Femur (tissue), 1 donor: ENCODE data around the gene MAFB.

Experiments
- DNase-seq: peaks from one replicate; pipeline ENCODE4 v3.0.0-alpha.2; 2017

Gene MAFB

GRCh38 chr20:40702504-40702903 lies 13.5 kb upstream of the MAFB start:
- DNase-seq: no peak

- DNase-seq: no peak
Observed at GRCh38 chr20:40698744-40699143, 9.7 kb upstream of the MAFB start.

GRCh38 chr20:40698281-40698680 lies 9.2 kb upstream of the MAFB start:
- DNase-seq: no peak

- no peak for DNase-seq
Observed at GRCh38 chr20:40697541-40697940, 8.5 kb upstream of the MAFB start.

- DNase-seq: no peak
Observed at GRCh38 chr20:40695214-40695613, 6.2 kb upstream of the MAFB start.

- no peak for DNase-seq
Observed at GRCh38 chr20:40694246-40694645, 5.2 kb upstream of the MAFB start.

GRCh38 chr20:40692240-40693011 lies 3.4 kb upstream of the MAFB start:
- DNase-seq: no peak

- DNase-seq: no peak
Observed at GRCh38 chr20:40691566-40692239, 2.7 kb upstream of the MAFB start.

- DNase-seq: no peak
Observed at GRCh38 chr20:40690836-40691565, 2.0 kb upstream of the MAFB start.

- peak; percentile 94 for DNase-seq
Observed at GRCh38 chr20:40689943-40690835, 1.2 kb upstream of the MAFB start.

GRCh38 chr20:40688129-40689099 lies 622 bp downstream of the MAFB start:
- DNase-seq: no peak

- peak; percentile 67 for DNase-seq
Observed at GRCh38 chr20:40687384-40688128, 1.5 kb downstream of the MAFB start.

GRCh38 chr20:40686893-40687292 lies 2.1 kb downstream of the MAFB start:
- DNase-seq: no peak

- DNase-seq: no peak
Observed at GRCh38 chr20:40686434-40686882, 2.6 kb downstream of the MAFB start.

- no peak for DNase-seq
Observed at GRCh38 chr20:40685349-40685748, 3.7 kb downstream of the MAFB start.

- no peak for DNase-seq
Observed at GRCh38 chr20:40683894-40684268, 5.2 kb downstream of the MAFB start.

GRCh38 chr20:40683221-40683893 lies 5.7 kb downstream of the MAFB start:
- DNase-seq: peak; percentile 40

- DNase-seq: no peak
Observed at GRCh38 chr20:40682104-40682981, 6.7 kb downstream of the MAFB start.

- no peak for DNase-seq
Observed at GRCh38 chr20:40681684-40682083, 7.4 kb downstream of the MAFB start.
